ENCODE results near the gene TRMO. TPM values are rescaled to one million over a fixed set of nuclear protein-coding genes. Genes with fewer than 3 reads are reported as not detected.

Gene TRMO
- total and polyA plus RNA-seq, 9 of the 15 experiments (the other 6 are each of a cell fraction or from before 2014, with no cell fraction given) = 5.6 to 22.4 (median 16.2) TPM

DNA sequence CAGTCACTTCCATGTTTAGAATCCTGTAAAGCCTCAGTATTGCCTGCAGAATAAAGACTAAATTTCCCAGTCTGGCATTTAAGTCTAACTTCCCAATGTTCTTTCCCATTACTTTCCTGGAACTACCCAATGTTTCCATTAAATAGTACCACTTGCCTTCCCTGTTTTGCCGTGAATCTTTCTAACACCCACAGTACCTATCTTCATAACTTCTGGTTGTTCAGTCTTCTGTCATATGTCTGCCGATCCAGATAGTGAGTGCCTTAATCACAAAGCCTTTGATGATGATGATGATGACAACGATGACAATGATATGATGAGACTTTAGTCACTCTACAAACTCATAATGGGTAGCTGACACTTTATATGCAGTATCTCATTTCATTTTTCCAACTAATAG, 22.3 kb upstream of the TRMO start (continued):
- TF ChIP-seq RCOR1 (IDR thresholded peaks at IDR 0.05; ENCODE audit: borderline replicate concordance in 1 of 2, low read depth in 2 of 2, low read length in 2 of 2) (0 out of 4 replicates have a peak, but pooled peaks of 1 of the 2 experiments have one; percentile 25), YY1 (IDR thresholded peaks at IDR 0.05; ENCODE audit: borderline replicate concordance in 1 of 3, control insufficient read depth in 1 of 3, extremely low read depth in 1 of 3, insufficient read depth in 3 of 3, insufficient read length in 1 of 3, insufficient replicate concordance in 2 of 3, low read depth in 1 of 3, low read length in 2 of 3) (no peak), NCOR1 (IDR thresholded peaks at IDR 0.05) (peak; percentile 44), TEAD4 (IDR thresholded peaks at IDR 0.05; ENCODE audit: low read length) (peak; percentile 80), TEAD4 (CRISPR knock-in tag; IDR thresholded peaks at IDR 0.05; ENCODE audit: borderline replicate concordance) (no peak), HMGN3 (IDR thresholded peaks at IDR 0.05; ENCODE audit: borderline replicate concordance, extremely low read depth, insufficient read length, low read depth, low read length) (no peak), PHB (CRISPR knock-in tag; IDR thresholded peaks at IDR 0.05) (no peak), SMARCE1 (IDR thresholded peaks at IDR 0.05) (peak; percentile 54; the same call in 1 of the 2 replicates), CREM (IDR thresholded peaks at IDR 0.05; ENCODE audit: low read depth) (peak; percentile 45), NBN (IDR thresholded peaks at IDR 0.05; ENCODE audit: low read depth) (peak; percentile 33; the same call in 1 of the 2 replicates), ARID1B (IDR thresholded peaks at IDR 0.05) (peak; percentile 79), JUND (IDR thresholded peaks at IDR 0.05; ENCODE audit: borderline replicate concordance, low read depth, low read length) (peak; percentile 34; the same call in 1 of the 2 replicates), JUND (tag; IDR thresholded peaks at IDR 0.05; ENCODE audit: borderline replicate concordance, low read depth, low read length) (no peak; the same call in 2 of the 3 replicates)
- TF ChIP-seq, protein P1, sequence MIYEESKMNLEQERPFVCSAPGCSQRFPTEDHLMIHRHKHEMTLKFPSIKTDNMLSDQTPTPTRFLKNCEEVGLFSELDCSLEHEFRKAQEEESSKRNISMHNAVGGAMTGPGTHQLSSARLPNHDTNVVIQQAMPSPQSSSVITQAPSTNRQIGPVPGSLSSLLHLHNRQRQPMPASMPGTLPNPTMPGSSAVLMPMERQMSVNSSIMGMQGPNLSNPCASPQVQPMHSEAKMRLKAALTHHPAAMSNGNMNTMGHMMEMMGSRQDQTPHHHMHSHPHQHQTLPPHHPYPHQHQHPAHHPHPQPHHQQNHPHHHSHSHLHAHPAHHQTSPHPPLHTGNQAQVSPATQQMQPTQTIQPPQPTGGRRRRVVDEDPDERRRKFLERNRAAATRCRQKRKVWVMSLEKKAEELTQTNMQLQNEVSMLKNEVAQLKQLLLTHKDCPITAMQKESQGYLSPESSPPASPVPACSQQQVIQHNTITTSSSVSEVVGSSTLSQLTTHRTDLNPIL (CRISPR knock-in tag; IDR thresholded peaks at IDR 0.05) = no peak
- TF ChIP-seq, protein P2, sequence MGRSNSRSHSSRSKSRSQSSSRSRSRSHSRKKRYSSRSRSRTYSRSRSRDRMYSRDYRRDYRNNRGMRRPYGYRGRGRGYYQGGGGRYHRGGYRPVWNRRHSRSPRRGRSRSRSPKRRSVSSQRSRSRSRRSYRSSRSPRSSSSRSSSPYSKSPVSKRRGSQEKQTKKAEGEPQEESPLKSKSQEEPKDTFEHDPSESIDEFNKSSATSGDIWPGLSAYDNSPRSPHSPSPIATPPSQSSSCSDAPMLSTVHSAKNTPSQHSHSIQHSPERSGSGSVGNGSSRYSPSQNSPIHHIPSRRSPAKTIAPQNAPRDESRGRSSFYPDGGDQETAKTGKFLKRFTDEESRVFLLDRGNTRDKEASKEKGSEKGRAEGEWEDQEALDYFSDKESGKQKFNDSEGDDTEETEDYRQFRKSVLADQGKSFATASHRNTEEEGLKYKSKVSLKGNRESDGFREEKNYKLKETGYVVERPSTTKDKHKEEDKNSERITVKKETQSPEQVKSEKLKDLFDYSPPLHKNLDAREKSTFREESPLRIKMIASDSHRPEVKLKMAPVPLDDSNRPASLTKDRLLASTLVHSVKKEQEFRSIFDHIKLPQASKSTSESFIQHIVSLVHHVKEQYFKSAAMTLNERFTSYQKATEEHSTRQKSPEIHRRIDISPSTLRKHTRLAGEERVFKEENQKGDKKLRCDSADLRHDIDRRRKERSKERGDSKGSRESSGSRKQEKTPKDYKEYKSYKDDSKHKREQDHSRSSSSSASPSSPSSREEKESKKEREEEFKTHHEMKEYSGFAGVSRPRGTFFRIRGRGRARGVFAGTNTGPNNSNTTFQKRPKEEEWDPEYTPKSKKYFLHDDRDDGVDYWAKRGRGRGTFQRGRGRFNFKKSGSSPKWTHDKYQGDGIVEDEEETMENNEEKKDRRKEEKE (IDR thresholded peaks at IDR 0.05; ENCODE audit: borderline replicate concordance in 1 of 2, control insufficient read depth in 1 of 2, low read depth in 2 of 2, low read length in 1 of 2) = no peak
- TF ChIP-seq, protein P3, sequence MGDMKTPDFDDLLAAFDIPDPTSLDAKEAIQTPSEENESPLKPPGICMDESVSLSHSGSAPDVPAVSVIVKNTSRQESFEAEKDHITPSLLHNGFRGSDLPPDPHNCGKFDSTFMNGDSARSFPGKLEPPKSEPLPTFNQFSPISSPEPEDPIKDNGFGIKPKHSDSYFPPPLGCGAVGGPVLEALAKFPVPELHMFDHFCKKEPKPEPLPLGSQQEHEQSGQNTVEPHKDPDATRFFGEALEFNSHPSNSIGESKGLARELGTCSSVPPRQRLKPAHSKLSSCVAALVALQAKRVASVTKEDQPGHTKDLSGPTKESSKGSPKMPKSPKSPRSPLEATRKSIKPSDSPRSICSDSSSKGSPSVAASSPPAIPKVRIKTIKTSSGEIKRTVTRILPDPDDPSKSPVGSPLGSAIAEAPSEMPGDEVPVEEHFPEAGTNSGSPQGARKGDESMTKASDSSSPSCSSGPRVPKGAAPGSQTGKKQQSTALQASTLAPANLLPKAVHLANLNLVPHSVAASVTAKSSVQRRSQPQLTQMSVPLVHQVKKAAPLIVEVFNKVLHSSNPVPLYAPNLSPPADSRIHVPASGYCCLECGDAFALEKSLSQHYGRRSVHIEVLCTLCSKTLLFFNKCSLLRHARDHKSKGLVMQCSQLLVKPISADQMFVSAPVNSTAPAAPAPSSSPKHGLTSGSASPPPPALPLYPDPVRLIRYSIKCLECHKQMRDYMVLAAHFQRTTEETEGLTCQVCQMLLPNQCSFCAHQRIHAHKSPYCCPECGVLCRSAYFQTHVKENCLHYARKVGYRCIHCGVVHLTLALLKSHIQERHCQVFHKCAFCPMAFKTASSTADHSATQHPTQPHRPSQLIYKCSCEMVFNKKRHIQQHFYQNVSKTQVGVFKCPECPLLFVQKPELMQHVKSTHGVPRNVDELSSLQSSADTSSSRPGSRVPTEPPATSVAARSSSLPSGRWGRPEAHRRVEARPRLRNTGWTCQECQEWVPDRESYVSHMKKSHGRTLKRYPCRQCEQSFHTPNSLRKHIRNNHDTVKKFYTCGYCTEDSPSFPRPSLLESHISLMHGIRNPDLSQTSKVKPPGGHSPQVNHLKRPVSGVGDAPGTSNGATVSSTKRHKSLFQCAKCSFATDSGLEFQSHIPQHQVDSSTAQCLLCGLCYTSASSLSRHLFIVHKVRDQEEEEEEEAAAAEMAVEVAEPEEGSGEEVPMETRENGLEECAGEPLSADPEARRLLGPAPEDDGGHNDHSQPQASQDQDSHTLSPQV (IDR thresholded peaks at IDR 0.05) = 0 out of 2 replicates have a peak, but pooled peaks have one; percentile 55
- TF ChIP-seq, protein P4, sequence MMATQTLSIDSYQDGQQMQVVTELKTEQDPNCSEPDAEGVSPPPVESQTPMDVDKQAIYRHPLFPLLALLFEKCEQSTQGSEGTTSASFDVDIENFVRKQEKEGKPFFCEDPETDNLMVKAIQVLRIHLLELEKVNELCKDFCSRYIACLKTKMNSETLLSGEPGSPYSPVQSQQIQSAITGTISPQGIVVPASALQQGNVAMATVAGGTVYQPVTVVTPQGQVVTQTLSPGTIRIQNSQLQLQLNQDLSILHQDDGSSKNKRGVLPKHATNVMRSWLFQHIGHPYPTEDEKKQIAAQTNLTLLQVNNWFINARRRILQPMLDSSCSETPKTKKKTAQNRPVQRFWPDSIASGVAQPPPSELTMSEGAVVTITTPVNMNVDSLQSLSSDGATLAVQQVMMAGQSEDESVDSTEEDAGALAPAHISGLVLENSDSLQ (IDR thresholded peaks at IDR 0.05) = peak; percentile 43
